Omental fat pad (tissue), 4 donors: ENCODE measurements around the gene CARD16. TPM values are rescaled to one million over a fixed set of nuclear protein-coding genes. Genes with fewer than 3 reads are reported as not detected.
A peak's percentile ranks its signal among the peaks of the same experiment; 100 is the strongest.
"Not testable (repeated sequence)": the region's sequence is repeated elsewhere in the genome, so short reads cannot be mapped to it uniquely, and the experiment has no call there.

Experiments
- ATAC-seq: fragments of 150-250 bp; one replicate; pipeline ENCODE4 v1.9.1; 2016; ENCODE audit warnings: mild to moderate bottlenecking, moderate library complexity; ENCODE audit not compliant: low FRiP score
- DNase-seq: peaks from one replicate; pipeline ENCODE4 v3.0.0-alpha.2; 2019; ENCODE audit warnings: low spot score
- CTCF ChIP-seq, 3 donors: fragments of 450-650 bp; IDR thresholded peaks; one replicate each; pipeline ENCODE4 v1.5.1; 2016 to 2017; ENCODE audit warnings: antibody characterized with exemption in 3 of 3, mild to moderate bottlenecking in 3 of 3, moderate library complexity in 2 of 3
- total RNA-seq, 4 donors: library from RNA; depleted of rRNA; stranded (reverse); fragments of >200 nt; gene quantifications; one replicate each; pipeline ENCODE4 v1.1.0, GENCODE V29; 2016

The CARD16 gene
- total RNA-seq, 4 donors from 2014 or later, result 8.8 to 22.2 (median 11.8) TPM

GRCh38 chr11:105042178-105042577 is 3.0 kb downstream of the CARD16 start:
- no peak for ATAC-seq
- no peak for DNase-seq
- TF ChIP-seq CTCF (IDR thresholded peaks at IDR 0.05), result no peak

GRCh38 chr11:105040703-105041102 is 4.4 kb downstream of the CARD16 start:
- DNase-seq, result no peak
- no peak for ATAC-seq

GRCh38 chr11:105034813-105035620 is 10.1 kb downstream of the CARD16 start, which contains the start of gene CASP1:
CASP1 (minus strand) TSS chr11:105035144; CDS start chr11:105035113, 31 bp downstream.
- DNase-seq (no peak), ATAC-seq (peak; percentile 92)

More at GRCh38 chr11:105040703-105041102, 4.4 kb downstream of the CARD16 start:
- TF ChIP-seq CTCF (IDR thresholded peaks at IDR 0.05), result no peak

GRCh38 chr11:105034388-105034787 is 10.7 kb downstream of the CARD16 start:
- ATAC-seq, DNase-seq: not testable (repeated sequence)

More at GRCh38 chr11:105034813-105035620, 10.1 kb downstream of the CARD16 start, which contains the start of gene CASP1:
- no peak for TF ChIP-seq CTCF (IDR thresholded peaks at IDR 0.05)

- no peak for ATAC-seq
- no peak for DNase-seq
- TF ChIP-seq CTCF (IDR thresholded peaks at IDR 0.05), result no peak
Observed at GRCh38 chr11:105033781-105034180, 11.4 kb downstream of the CARD16 start.

- no peak for DNase-seq
- no peak for ATAC-seq
Observed at GRCh38 chr11:105033343-105033742, 11.8 kb downstream of the CARD16 start.

GRCh38 chr11:105032495-105032894 is 12.6 kb downstream of the CARD16 start:
- no peak for ATAC-seq

More at GRCh38 chr11:105033343-105033742, 11.8 kb downstream of the CARD16 start:
- no peak for TF ChIP-seq CTCF (IDR thresholded peaks at IDR 0.05)

More at GRCh38 chr11:105032495-105032894, 12.6 kb downstream of the CARD16 start:
- no peak for DNase-seq
- TF ChIP-seq CTCF (IDR thresholded peaks at IDR 0.05), result no peak
